ENCODE results near the gene KCNMB1.

KCNMB1 gene

GRCh38 chr5:170416526-170416925, 27.4 kb upstream of the KCNMB1 start:
- H3K9me3 ChIP-seq, result no peaks in the 10 kb centered on the region
- no peaks in the 10 kb centered on the region for H3K27me3 ChIP-seq
- no peak overlapping the region for H3K27ac ChIP-seq
- no peak overlapping the region for H3K4me3 ChIP-seq (ENCODE audit: low read depth in 1 of 2, low read length in 1 of 2)
- TF ChIP-seq CTCF (IDR thresholded peaks at IDR 0.05), result no peak
- no peaks in the 10 kb centered on the region for H3K36me3 ChIP-seq
- H3K4me1 ChIP-seq (ENCODE audit: control insufficient read depth in 1 of 2, insufficient read depth in 1 of 2, low read depth in 1 of 2, low read length in 1 of 2), result peaks cover 0 to 5% of the 10 kb centered on the region in 2 experiments

DNA sequence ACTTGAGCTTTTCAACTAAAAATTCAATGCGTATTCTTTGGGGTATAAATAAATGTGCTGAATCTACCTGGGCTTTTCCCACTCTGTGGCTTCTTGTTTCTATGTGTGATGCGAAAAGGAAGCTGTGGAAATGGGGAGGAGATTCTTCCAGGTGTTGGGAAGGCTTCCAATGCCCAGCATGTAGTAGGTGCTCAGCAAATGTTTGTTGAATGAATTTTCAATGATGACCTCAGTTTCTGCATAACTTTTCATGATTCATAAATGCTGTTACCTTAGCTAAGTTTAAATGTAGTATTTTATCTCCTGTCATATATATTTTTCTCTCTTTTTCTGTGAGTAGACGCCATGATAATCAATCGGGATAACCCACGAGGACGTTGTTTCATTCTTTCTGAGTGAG, 25.6 kb upstream of the KCNMB1 start:
- Histone ChIP-seq H3K36me3 (no peaks in the 10 kb centered on the region), H3K27ac (no peak overlapping the region), H3K27me3 (no peaks in the 10 kb centered on the region), H3K4me1 (ENCODE audit: control insufficient read depth in 1 of 2, insufficient read depth in 1 of 2, low read depth in 1 of 2, low read length in 1 of 2) (no peaks in the 10 kb centered on the region), H3K9me3 (no peaks in the 10 kb centered on the region), H3K4me3 (ENCODE audit: low read depth in 1 of 2, low read length in 1 of 2) (no peak overlapping the region)
- no peak for TF ChIP-seq CTCF (IDR thresholded peaks at IDR 0.05)

DNA sequence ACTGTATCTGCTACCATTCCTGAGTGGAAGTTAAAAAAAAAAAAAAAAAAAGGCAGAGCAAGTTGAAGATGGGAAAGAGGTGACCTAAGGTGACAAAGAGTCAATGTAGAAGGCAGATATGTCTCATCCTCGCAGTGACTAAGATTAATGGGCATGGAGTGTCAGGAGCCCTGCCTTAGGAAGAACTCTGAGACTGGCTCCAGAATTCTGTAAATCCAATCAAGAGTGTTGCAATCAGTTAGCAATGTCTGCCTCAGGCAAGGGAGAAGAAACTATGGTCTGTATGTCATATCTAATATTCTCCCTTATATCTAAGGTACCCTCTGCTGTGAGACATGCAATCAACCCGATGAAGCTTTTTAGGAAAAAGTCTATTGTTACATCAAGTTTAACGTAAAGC, 24.7 kb upstream of the KCNMB1 start:
- no peaks in the 10 kb centered on the region for H3K36me3 ChIP-seq
- no peak for TF ChIP-seq CTCF (IDR thresholded peaks at IDR 0.05)
- H3K27ac ChIP-seq, result no peak overlapping the region
- no peak overlapping the region for H3K4me3 ChIP-seq (ENCODE audit: low read depth in 1 of 2, low read length in 1 of 2)
- H3K4me1 ChIP-seq (ENCODE audit: control insufficient read depth in 1 of 2, insufficient read depth in 1 of 2, low read depth in 1 of 2, low read length in 1 of 2), result no peaks in the 10 kb centered on the region
- no peaks in the 10 kb centered on the region for H3K27me3 ChIP-seq
- no peaks in the 10 kb centered on the region for H3K9me3 ChIP-seq

DNA sequence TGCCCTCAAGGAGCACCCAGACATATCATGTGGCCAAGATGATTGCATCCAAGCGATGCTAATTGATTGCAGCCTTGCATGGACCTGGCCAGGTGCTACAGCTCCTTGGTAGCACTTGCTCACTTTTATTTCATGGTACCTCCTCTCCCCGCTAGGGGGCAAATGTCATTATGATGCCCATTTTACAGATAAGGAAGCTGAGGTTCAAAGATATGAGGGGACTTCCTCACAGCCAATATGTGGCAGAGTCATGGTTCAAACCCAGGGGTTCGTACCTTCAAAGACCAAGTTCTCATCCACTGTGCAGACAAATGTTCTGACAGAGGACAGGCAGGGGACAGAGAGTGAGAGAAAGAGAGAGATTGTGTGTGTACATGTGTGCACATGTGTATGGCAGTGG, 21.9 kb upstream of the KCNMB1 start:
- Histone ChIP-seq H3K27me3 (no peaks in the 10 kb centered on the region), H3K27ac (no peak overlapping the region), H3K4me1 (ENCODE audit: control insufficient read depth in 1 of 2, insufficient read depth in 1 of 2, low read depth in 1 of 2, low read length in 1 of 2) (peaks cover 0 to 2% of the 10 kb centered on the region in 2 experiments), H3K36me3 (no peaks in the 10 kb centered on the region), H3K4me3 (ENCODE audit: low read depth in 1 of 2, low read length in 1 of 2) (no peak overlapping the region), H3K9me3 (no peaks in the 10 kb centered on the region)
- TF ChIP-seq CTCF (IDR thresholded peaks at IDR 0.05), result no peak

GRCh38 chr5:170410401-170410800, 21.2 kb upstream of the KCNMB1 start:
- H3K9me3 ChIP-seq, result no peaks in the 10 kb centered on the region
- no peaks in the 10 kb centered on the region for H3K36me3 ChIP-seq
- peaks cover 0 to 9% of the 10 kb centered on the region in 2 experiments for H3K4me1 ChIP-seq (ENCODE audit: control insufficient read depth in 1 of 2, insufficient read depth in 1 of 2, low read depth in 1 of 2, low read length in 1 of 2)
- no peak for TF ChIP-seq CTCF (IDR thresholded peaks at IDR 0.05)
- H3K27ac ChIP-seq, result no peak overlapping the region
- no peaks in the 10 kb centered on the region for H3K27me3 ChIP-seq
- no peak overlapping the region for H3K4me3 ChIP-seq (ENCODE audit: low read depth in 1 of 2, low read length in 1 of 2)
